K562 (cell line): Measurements from ENCODE around the gene ALDH1A2. TPM values are rescaled to one million over a fixed set of nuclear protein-coding genes. Genes with fewer than 3 reads are reported as not detected.

Source experiments
- ATAC-seq: fragments of 200-7000 bp; cut with Tn5 transposase; 3 replicates; pipeline ENCODE4 v1.9.1; 2020; ENCODE audit warnings: moderate library complexity
- BruUV-seq: library from RNA; stranded (reverse); fragments of 400-500 nt; replicated peaks from 2 replicates; lab custom pipeline; 2021; lab: Mats Ljungman, UMichigan
- CTCF ChIA-PET: fragments of 300-600 bp; formaldehyde crosslinking; extraction: SDS; loops from one replicate; lab custom pipeline; 2021; ENCODE audit warnings: low intra/inter-chr PET ratio; lab: Yijun Ruan, JAX
- POLR2A ChIA-PET: fragments of 300-600, 350-650 bp; sonication (Branson Sonifier 250); formaldehyde crosslinking; extraction: SDS; loops from one replicate; lab custom pipeline; 2021; ENCODE audit warnings: antibody characterized with exemption, inconsistent platforms; lab: Yijun Ruan, JAX
- DNase-seq, 4 experiments: peaks; one replicate each; pipeline versions ENCODE4 v3.0.0 to v3.0.0-alpha.2; 2011 to 2018; ENCODE audit warnings: low spot score in 3 of 4, mixed read lengths in 3 of 4; ENCODE audit errors: extremely low read depth in 1 of 4
- FAIRE-seq: peaks from 2 replicates; lab custom pipeline; 2011; peaks lifted over from hg19 to GRCh38; lab: Jason Lieb, UNC
- H2AFZ ChIP-seq: 2 replicates; pipeline ENCODE4 v1.6.0; 2011; ENCODE audit warnings: low read depth, low read length, control low read depth, inconsistent platforms
- H3K27ac ChIP-seq: fragments of 200-600 bp; 3 replicates; pipeline ENCODE4 v1.8.0; 2011; ENCODE audit warnings: low read depth, mild to moderate bottlenecking, control low read depth, inconsistent platforms, low read length, moderate library complexity, mixed read lengths; ENCODE audit errors: extremely low read depth
- H3K27me3 ChIP-seq, 2 experiments: fragments of 300-600 bp in 1 of 2; 2 replicates in 1 of 2; 3 replicates in 1 of 2; pipeline versions ENCODE4 v1.6.0 to v1.8.0; 2011; ENCODE audit warnings: inconsistent platforms in 2 of 2, low read length in 2 of 2, mild to moderate bottlenecking in 1 of 2, mixed read lengths in 1 of 2, moderate library complexity in 1 of 2; ENCODE audit not compliant: control insufficient read depth in 2 of 2, insufficient read depth in 2 of 2
- H3K36me3 ChIP-seq: fragments of 300-600 bp; 3 replicates; pipeline ENCODE4 v1.8.0; 2011; ENCODE audit warnings: mild to moderate bottlenecking, low read length, inconsistent platforms; ENCODE audit not compliant: control insufficient read depth, insufficient read depth
- H3K4me1 ChIP-seq, 2 experiments: fragments of 200-600 bp in 1 of 2; replicated peaks in 1 of 2; 2 replicates in 1 of 2; 3 replicates in 1 of 2; pipeline versions ENCODE4 v1.5.1 to v1.8.0; 2011; ENCODE audit warnings: inconsistent platforms in 2 of 2, low read length in 2 of 2, mild to moderate bottlenecking in 1 of 2, mixed read lengths in 1 of 2, moderate library complexity in 1 of 2; ENCODE audit not compliant: control insufficient read depth in 2 of 2, insufficient read depth in 2 of 2
- H3K4me2 ChIP-seq: 2 replicates; pipeline ENCODE4 v1.6.1; 2011; ENCODE audit warnings: low read length, control low read depth, inconsistent platforms, mixed read lengths; ENCODE audit not compliant: insufficient read depth
- H3K4me3 ChIP-seq: fragments of 200-600 bp; sonication (generic), shearing (Covaris generic); 2 replicates; pipeline ENCODE4 v1.5.1; 2016; ENCODE audit warnings: control low read depth, inconsistent platforms
- H3K79me2 ChIP-seq: fragments of 200-600 bp; 3 replicates; pipeline ENCODE4 v1.8.0; 2011; ENCODE audit warnings: low read length, inconsistent platforms; ENCODE audit not compliant: control insufficient read depth, insufficient read depth
- H3K9ac ChIP-seq, 2 experiments: 2 replicates each; pipeline versions ENCODE4 v1.6.0 to v1.6.1; 2011; ENCODE audit warnings: low read depth in 2 of 2, low read length in 2 of 2, control low read depth in 1 of 2, inconsistent platforms in 1 of 2, mild to moderate bottlenecking in 1 of 2, mixed read lengths in 1 of 2; ENCODE audit not compliant: insufficient read depth in 1 of 2
- H3K9me1 ChIP-seq: one replicate; pipeline ENCODE4 v1.6.0; 2011; ENCODE audit warnings: inconsistent platforms, mild to moderate bottlenecking, low read length, moderate library complexity; ENCODE audit not compliant: control insufficient read depth, insufficient read depth
- H3K9me3 ChIP-seq: replicated peaks from 2 replicates; pipeline ENCODE4 v1.5.1; 2011; ENCODE audit warnings: low read depth, low read length, inconsistent platforms; ENCODE audit not compliant: control insufficient read depth, insufficient read depth
- H4K20me1 ChIP-seq: replicated peaks from 2 replicates; pipeline ENCODE4 v1.6.1; 2011; ENCODE audit warnings: low read length, inconsistent platforms, mixed read lengths; ENCODE audit not compliant: control insufficient read depth, insufficient read depth
- E2F5 ChIP-seq: sonication (generic); formaldehyde crosslinking; IDR thresholded peaks from 2 replicates; pipeline ENCODE4 v1.8.0; 2022; ENCODE audit warnings: mild to moderate bottlenecking, missing genetic modification reagents
- ETS2 ChIP-seq: IDR thresholded peaks from 2 replicates; pipeline ENCODE4 v1.6.1; 2016; ENCODE audit warnings: borderline replicate concordance, missing genetic modification characterization, mild to moderate bottlenecking, moderate library complexity, missing compliant biosample characterization; ENCODE audit not compliant: poor library complexity, severe bottlenecking
- GABPB2 ChIP-seq: fragments of 250-450 bp; sonication (Bioruptor Pico); conservative IDR thresholded peaks from 2 replicates; pipeline ENCODE4 v1.5.1; 2021; ENCODE audit warnings: mild to moderate bottlenecking
- KAT7 ChIP-seq: sonication (generic); formaldehyde crosslinking; IDR thresholded peaks from 2 replicates; pipeline ENCODE4 v1.8.0; 2022; ENCODE audit warnings: missing genetic modification reagents, mild to moderate bottlenecking, borderline replicate concordance
- SMAD3 ChIP-seq: fragments of 450-650 bp; formaldehyde crosslinking; conservative IDR thresholded peaks from 2 replicates; pipeline ENCODE4 v1.4.0; 2020; ENCODE audit warnings: mild to moderate bottlenecking
- SRSF3 ChIP-seq: fragments of 200-400 bp; formaldehyde crosslinking; IDR thresholded peaks from 2 replicates; pipeline ENCODE4 v1.6.1; 2016; ENCODE audit warnings: mild to moderate bottlenecking, low read length, moderate library complexity; ENCODE audit not compliant: insufficient read depth
- TBP ChIP-seq: optimal IDR thresholded peaks from 2 replicates; pipeline ENCODE3; 2011; ENCODE audit warnings: low read depth, low read length, improper control_type of control experiment
- ZBTB1 ChIP-seq: sonication (generic); formaldehyde crosslinking; IDR thresholded peaks from 2 replicates; pipeline ENCODE4 v1.8.1; 2023; ENCODE audit warnings: missing genetic modification reagents, low read depth, mild to moderate bottlenecking, borderline replicate concordance
- WGBS: fragments of 100-300 bp; shearing (Covaris generic); methylation state at CpG from one replicate; pipeline ENCODE4 v1.1.6; 2016; ENCODE audit warnings: low coverage, mixed read lengths; ENCODE audit not compliant: insufficient coverage; ENCODE audit errors: missing lambda C conversion rate; 5-methylcytosine and 5-hydroxymethylcytosine counted together
- in situ Hi-C: fragments of 300-500 bp; cut with MboI; formaldehyde crosslinking; loops from 4 replicates; pipeline ENCODE4 v1.15.0; 2018; ENCODE audit warnings: inconsistent platforms, mixed read lengths
- intact Hi-C: fragments of 100-400 bp; cut with micrococcal nuclease; formaldehyde crosslinking; loops from 2 replicates; pipeline ENCODE4 v1.14.2; 2022
- polyA plus RNA-seq, 8 experiments: library from polyadenylated mRNA; depleted of rRNA in 4 of 8; stranded (reverse) in 5 of 8; unstranded in 3 of 8; fragments of >200 nt; fragmentation: Nextera tagmentation in 2 of 8; fragmentation: Illumina TruSeq in 1 of 8; extraction: Ambion mirVana in 2 of 8; extraction: Trizol in 1 of 8; gene quantifications; 2 replicates each; pipeline versions ENCODE4 v1.2.1 to v1.2.3, GENCODE V29; 2011 to 2014; ENCODE audit warnings: inconsistent platforms in 1 of 8, missing spikeins in 1 of 8
- total RNA-seq, 7 experiments: library from RNA; depleted of rRNA in 6 of 7; stranded (reverse); fragments of >200 nt in 6 of 7; fragmentation: Illumina TruSeq in 2 of 7; extraction: Trizol in 2 of 7; gene quantifications; 2 replicates each; pipeline versions ENCODE4 v1.2.1 to v1.2.3, GENCODE V29; 2011 to 2021; ENCODE audit warnings: low replicate concordance in 1 of 7

Gene ALDH1A2
- total and polyA plus RNA-seq, 9 of the 15 experiments (the other 6 are each of a cell fraction or from before 2014, with no cell fraction given): 115 to 393 (median 333) TPM

GRCh38 chr15:58081891-58082290 is 16.4 kb upstream of the ALDH1A2 start:
- no peak overlapping the region for H2AFZ ChIP-seq
- FAIRE-seq (no peak), DNase-seq (no peak), ATAC-seq (no peak)
- H3K36me3 ChIP-seq: no peaks in the 10 kb centered on the region
- no peaks in the 10 kb centered on the region for H3K9me1 ChIP-seq
- H3K79me2 ChIP-seq: no peaks in the 10 kb centered on the region
- ChIA-PET POLR2A (no interaction called here), CTCF (no interaction called here)
- no peaks in the 10 kb centered on the region for H3K27me3 ChIP-seq
- WGBS: 75% methylated on average over 4 of the region's 4 CpGs
- no peaks in the 10 kb centered on the region for H3K9me3 ChIP-seq
- intact Hi-C loops: no loop called here
- H3K4me1 ChIP-seq: peaks cover 0 to 42% of the 10 kb centered on the region in 2 experiments; a peak in 4 of 5 replicates
- H3K9ac ChIP-seq: no peak overlapping the region
- no peak overlapping the region for H3K27ac ChIP-seq
- in situ Hi-C loops: no loop called here
- BruUV-seq: no TSS peak
- no peak overlapping the region for H3K4me2 ChIP-seq
- TF ChIP-seq GABPB2 (CRISPR knock-in tag): no peak
- no peak for TF ChIP-seq SRSF3
- TF ChIP-seq SMAD3 (CRISPR knock-in tag): no peak
- TF ChIP-seq ETS2 (tag): no peak
- TF ChIP-seq KAT7 (CRISPR knock-in tag): no peak
- TF ChIP-seq E2F5 (CRISPR knock-in tag): no peak
- TF ChIP-seq ZBTB1 (CRISPR knock-in tag): no peak
- TF ChIP-seq TBP: no peak
- no peaks in the 10 kb centered on the region for H4K20me1 ChIP-seq
- no peak overlapping the region for H3K4me3 ChIP-seq
